Type B pancreatic cell (in vitro differentiated cells): ENCODE measurements around the gene CLC. TPM values are rescaled to one million over a fixed set of nuclear protein-coding genes. Genes with fewer than 3 reads are reported as not detected.

Experiments
- DNase-seq: peaks from one replicate; pipeline ENCODE4 v3.0.0; 2021; ENCODE audit warnings: mixed read lengths; ENCODE audit not compliant: unreplicated experiment; ENCODE audit errors: extremely low spot score
- H3K27ac Mint-ChIP-seq: 2 replicates; pipeline ENCODE4 v1.8.0; 2021; ENCODE audit warnings: mild to moderate bottlenecking, mixed read lengths
- H3K27me3 Mint-ChIP-seq: 2 replicates; pipeline ENCODE4 v1.8.0; 2021; ENCODE audit warnings: mixed read lengths
- H3K36me3 Mint-ChIP-seq: 2 replicates; pipeline ENCODE4 v1.8.0; 2021; ENCODE audit warnings: mixed read lengths
- H3K4me1 Mint-ChIP-seq: one replicate; pipeline ENCODE4 v1.8.0; 2021; ENCODE audit warnings: mixed read lengths; ENCODE audit not compliant: unreplicated experiment
- H3K4me3 Mint-ChIP-seq: 2 replicates; pipeline ENCODE4 v1.8.0; 2021; ENCODE audit warnings: mild to moderate bottlenecking, mixed read lengths
- H3K9me3 Mint-ChIP-seq: 2 replicates; pipeline ENCODE4 v1.8.0; 2021; ENCODE audit warnings: mixed read lengths
- CTCF ChIP-seq: fragments of 200-600 bp; sonication (generic); conservative IDR thresholded peaks from 2 replicates; pipeline ENCODE4 v1.5.0; 2021; ENCODE audit warnings: antibody characterized with exemption, mild to moderate bottlenecking
- total RNA-seq: library from RNA; stranded (reverse); gene quantifications from 2 replicates; pipeline ENCODE4 v1.2.1, GENCODE V29; 2021; ENCODE audit warnings: low replicate concordance

Gene CLC
- total RNA-seq, 1 donor from 2014 or later: not detected

GRCh38 chr19:39709026-39709872 lies 28.6 kb downstream of the CLC start:
- Mint-ChIP-seq H3K27me3 (peaks cover 25% of the 10 kb centered on the region), H3K4me1 (no peaks in the 10 kb centered on the region), H3K4me3 (no peak overlapping the region), H3K9me3 (no peaks in the 10 kb centered on the region), H3K36me3 (no peaks in the 10 kb centered on the region), H3K27ac (no peak overlapping the region)
- no peak for DNase-seq
- no peak for TF ChIP-seq CTCF

- Mint-ChIP-seq H3K4me1 (no peaks in the 10 kb centered on the region), H3K27ac (no peak overlapping the region), H3K36me3 (no peaks in the 10 kb centered on the region), H3K9me3 (no peaks in the 10 kb centered on the region), H3K27me3 (peaks cover 25% of the 10 kb centered on the region), H3K4me3 (no peak overlapping the region)
- DNase-seq: no peak
- no peak for TF ChIP-seq CTCF
Measured at GRCh38 chr19:39708594-39708993, 29.2 kb downstream of the CLC start.

DNA sequence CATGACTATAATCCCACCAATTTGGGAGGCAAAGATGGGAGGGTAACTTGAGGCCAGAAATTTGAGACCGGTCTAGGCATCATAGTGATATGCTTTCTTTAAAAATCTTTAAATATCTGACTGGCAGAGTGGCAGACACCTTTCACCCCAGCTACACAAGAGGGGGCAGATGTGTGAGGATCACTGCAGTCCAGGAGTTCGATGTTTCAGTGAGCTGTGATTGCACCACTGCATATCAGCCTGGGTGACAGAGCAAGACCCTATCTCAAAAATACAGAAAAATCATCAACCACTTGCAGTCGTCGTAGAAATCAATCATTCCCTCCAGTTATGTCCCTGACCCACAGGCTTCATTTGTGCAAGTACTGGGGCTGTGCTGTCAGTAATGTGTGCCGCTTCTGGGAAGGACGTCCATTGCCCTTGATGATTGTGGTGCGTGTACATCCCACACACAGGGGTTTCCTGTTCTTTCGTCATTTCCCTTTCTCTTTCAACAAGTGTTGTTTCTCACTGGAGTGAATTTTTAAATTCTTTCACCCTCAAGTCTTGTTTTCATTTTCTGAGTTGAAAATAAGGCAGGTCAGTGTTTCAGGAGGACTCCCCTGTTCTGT lies 32.1 kb downstream of the CLC start:
- no peak for DNase-seq

DNA sequence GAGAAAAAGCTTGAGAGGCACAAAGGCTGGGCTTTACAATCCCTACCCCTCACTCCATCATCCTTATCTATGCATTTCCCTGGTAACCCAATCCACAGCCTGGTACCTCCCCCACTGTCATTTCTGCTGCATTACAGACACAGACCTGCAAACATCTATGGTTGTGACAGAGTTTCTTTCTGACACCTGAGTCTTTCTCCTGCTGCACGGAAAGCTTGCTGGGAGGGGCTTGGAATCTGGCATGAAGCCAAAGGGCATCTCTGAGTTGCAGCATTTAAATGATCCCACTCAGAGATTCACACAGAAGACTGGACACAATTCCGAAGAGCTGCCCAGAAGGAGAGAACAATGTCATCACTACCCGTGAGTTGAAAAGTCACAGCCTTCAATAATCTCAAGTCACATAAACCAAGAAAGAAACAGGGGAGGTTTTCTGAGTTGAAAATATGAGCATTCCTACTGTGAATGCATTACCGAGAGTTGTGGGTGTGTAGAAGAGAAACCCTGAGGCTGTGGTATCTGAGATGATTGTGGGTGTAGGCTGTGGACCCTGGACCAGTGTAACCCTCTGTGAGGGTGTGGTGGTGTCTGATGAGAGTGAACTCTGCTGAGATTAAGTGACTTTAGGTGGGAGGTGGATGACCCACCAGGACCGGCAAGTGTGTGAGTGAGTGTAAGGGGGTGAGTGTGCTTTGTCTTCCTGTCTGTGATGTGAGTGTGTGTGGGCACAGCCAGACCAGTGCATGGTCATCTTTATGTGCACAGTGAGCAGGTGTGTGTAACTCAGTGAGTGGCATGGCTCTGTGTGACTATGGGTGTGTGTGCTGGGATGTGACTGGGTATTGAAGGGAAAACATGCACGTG lies 33.4 kb downstream of the CLC start, which contains the start of gene LGALS14:
Gene LGALS14 (plus strand): TSS at position 301 of the 864 bp plus-strand sequence. CDS start 48 bp downstream, at position 349.
- Mint-ChIP-seq H3K4me1 (no peaks in the 10 kb centered on the region), H3K9me3 (no peaks in the 10 kb centered on the region), H3K4me3 (peak within 1 kb of the TSS; percentile 3), H3K27me3 (peaks cover 14% of the 10 kb centered on the region), H3K36me3 (no peaks in the 10 kb centered on the region), H3K27ac (peak within 1 kb of the TSS; percentile 17)
- TF ChIP-seq CTCF: no peak
- DNase-seq: no peak

More for the DNA sequence above, 32.1 kb downstream of the CLC start:
- H3K9me3 Mint-ChIP-seq: no peaks in the 10 kb centered on the region
- no peak overlapping the region for H3K4me3 Mint-ChIP-seq
- TF ChIP-seq CTCF: no peak
- peaks cover 20% of the 10 kb centered on the region for H3K27me3 Mint-ChIP-seq
- H3K4me1 Mint-ChIP-seq: no peaks in the 10 kb centered on the region
- no peaks in the 10 kb centered on the region for H3K36me3 Mint-ChIP-seq
- no peak overlapping the region for H3K27ac Mint-ChIP-seq

GRCh38 chr19:39701291-39701690 lies 36.5 kb downstream of the CLC start:
- TF ChIP-seq CTCF: no peak
- Mint-ChIP-seq H3K4me3 (no peak overlapping the region), H3K9me3 (no peaks in the 10 kb centered on the region), H3K4me1 (no peaks in the 10 kb centered on the region), H3K36me3 (no peaks in the 10 kb centered on the region), H3K27ac (no peak overlapping the region), H3K27me3 (peaks cover 20% of the 10 kb centered on the region)
- no peak for DNase-seq
